Right lobe of liver (tissue), 4 donors: ENCODE measurements around the gene TMEM267.

ENCODE experiments used
- POLR2A ChIP-seq: fragments of 450-650 bp; IDR thresholded peaks from one replicate; pipeline ENCODE4 v1.6.1; 2017; ENCODE audit warnings: antibody characterized with exemption, mild to moderate bottlenecking
- TF ChIP-seq, protein P1 (sequence below), 4 donors: fragments of 200-600 bp in 3 of 4; fragments of 450-650 bp in 1 of 4; IDR thresholded peaks; one replicate each; pipeline versions ENCODE4 v1.5.1 to v1.8.0; 2016 to 2022; ENCODE audit warnings: antibody characterized with exemption in 4 of 4, mild to moderate bottlenecking in 2 of 4
- donor health status: DM: no; HTN: no; CAD: no.
- donor health status: DM: no; HTN: no; CAD: no.
- donor health status: DM: no; HTN: yes; CAD: no.

DNA sequence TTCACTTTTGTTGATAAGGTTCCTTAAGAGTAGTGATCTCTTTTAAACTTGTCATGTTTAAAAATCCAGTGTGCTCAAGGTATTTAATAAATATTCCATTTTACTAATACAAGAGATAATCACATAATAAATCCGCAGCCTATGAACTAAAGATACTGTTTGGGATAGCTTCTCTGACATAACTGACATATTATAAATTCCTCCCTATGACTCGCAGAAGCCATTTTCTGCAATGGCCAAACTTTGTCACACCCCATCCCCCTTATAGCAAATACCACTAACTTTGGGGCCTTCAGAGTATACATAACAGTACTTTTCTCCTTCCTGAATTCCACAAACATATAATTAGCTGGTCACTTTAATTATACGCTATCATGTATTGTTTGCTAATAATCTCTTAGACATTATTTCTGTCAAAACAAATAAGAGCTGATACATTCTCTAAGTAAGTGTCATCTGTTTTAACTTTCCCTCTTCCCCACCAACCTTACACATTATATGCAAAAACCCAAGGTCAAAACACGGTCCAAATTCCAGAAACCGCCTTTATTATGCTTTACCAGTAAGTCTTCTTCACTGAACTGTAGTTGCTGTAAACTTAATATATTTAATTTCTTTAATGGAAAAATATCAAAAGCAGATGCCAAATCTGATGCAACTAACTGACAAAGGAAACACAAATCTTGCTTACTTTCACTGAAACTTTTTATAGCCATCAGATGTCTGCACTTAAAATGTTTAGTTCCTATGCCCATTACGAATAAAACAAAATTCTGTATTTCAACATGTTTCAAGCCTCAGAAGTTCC, 971 bp downstream of the TMEM267 start:
- TF ChIP-seq, protein P1, sequence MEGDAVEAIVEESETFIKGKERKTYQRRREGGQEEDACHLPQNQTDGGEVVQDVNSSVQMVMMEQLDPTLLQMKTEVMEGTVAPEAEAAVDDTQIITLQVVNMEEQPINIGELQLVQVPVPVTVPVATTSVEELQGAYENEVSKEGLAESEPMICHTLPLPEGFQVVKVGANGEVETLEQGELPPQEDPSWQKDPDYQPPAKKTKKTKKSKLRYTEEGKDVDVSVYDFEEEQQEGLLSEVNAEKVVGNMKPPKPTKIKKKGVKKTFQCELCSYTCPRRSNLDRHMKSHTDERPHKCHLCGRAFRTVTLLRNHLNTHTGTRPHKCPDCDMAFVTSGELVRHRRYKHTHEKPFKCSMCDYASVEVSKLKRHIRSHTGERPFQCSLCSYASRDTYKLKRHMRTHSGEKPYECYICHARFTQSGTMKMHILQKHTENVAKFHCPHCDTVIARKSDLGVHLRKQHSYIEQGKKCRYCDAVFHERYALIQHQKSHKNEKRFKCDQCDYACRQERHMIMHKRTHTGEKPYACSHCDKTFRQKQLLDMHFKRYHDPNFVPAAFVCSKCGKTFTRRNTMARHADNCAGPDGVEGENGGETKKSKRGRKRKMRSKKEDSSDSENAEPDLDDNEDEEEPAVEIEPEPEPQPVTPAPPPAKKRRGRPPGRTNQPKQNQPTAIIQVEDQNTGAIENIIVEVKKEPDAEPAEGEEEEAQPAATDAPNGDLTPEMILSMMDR (IDR thresholded peaks at IDR 0.05): no peak
- no peak for TF ChIP-seq POLR2A
